Measurements from ENCODE around the gene SLC7A7. TPM values are rescaled to one million over a fixed set of nuclear protein-coding genes. Genes with fewer than 3 reads are reported as not detected.
"Not testable (repeated sequence)": the region's sequence is repeated elsewhere in the genome, so short reads cannot be mapped to it uniquely, and the experiment has no call there.

The SLC7A7 gene
- total RNA-seq, 1 donor from 2014 or later = 63.5 TPM

DNA sequence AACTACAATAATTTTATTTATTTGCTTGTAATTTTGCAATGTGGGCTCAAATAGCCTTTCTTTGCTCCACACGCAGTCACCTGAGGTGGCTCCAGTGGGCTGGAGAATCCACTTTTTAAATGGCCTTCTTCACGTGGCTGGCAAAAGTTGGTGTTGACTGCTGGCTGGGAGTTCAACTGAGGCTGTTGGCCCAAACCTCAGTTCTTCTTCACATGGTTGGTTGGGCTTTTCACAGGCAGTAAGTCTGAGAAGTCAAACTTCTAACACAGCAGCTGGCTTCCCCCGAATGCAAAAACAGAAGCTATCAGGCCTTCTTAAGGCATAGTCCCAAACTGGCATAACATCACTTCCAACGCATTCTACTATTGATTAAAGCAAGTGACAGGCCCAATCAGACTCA, 50.9 kb downstream of the SLC7A7 start:
- DNase-seq (ENCODE audit: low read depth) = no peak

DNA sequence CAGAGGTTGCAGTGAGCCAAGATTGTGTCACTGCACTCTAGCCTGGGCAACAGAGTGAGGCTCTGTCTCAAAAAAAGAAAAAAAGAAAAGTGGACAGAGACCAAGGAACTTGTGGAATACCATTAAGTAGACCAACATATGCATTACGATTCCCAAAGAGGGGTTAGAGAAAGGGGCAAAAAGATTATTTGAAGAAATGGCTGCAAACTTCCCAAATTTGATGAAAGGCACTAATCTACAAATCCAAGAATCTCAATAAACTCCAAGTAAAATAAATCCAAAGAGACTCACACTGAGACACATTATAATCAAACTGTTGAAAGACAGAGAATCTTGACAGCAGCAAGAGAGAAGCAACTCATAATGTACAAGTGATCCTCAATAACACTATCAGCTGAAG, 53.5 kb downstream of the SLC7A7 start:
- DNase-seq (ENCODE audit: low read depth) = no peak

DNA sequence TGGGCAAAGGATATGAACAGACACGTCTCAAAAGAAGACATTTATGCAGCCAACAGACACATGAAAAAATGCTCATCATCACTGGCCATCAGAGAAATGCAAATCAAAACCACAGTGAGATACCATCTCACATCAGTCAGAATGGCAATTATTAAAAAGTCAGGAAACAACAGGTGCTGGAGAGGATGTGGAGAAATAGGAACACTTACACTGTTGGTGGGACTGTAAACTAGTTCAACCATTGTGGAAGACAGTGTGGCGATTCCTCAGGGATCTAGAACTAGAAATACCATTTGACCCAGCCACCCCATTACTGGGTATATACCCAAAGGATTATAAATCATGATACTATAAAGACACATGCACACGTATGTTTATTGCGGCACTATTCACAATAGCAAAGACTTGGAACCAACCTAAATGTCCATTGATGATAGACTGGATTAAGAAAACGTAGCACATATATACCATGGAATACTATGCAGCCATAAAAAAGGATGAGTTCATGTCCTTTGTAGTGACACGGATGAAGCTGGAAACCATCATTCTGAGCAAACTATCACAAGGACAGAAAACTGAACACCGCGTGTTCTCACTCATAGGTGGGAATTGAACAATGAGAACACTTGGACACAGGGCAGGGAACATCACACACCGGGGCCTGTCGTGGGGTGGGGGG, 57.1 kb downstream of the SLC7A7 start:
- DNase-seq (ENCODE audit: low read depth) = not testable (repeated sequence)

DNA sequence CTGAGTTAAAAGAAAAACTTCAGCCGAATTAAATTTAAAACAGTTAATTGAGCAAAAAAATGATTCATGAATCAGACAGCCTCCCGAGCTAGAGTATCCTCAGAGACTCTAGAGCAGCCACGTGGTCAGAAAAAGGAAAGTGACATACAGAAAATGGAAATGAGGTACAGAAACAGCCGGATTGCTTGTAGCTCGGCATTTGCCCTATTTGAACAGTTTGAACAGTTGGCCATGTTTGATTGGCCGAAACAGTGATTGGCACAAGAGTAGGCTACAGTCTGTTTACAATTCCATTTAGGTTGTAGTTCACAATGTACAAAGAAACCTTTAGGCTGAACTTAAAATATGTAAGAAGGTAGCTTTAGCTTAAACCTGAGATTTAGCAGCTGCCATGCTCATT, 61.6 kb downstream of the SLC7A7 start:
- no peak for DNase-seq (ENCODE audit: low read depth)

DNA sequence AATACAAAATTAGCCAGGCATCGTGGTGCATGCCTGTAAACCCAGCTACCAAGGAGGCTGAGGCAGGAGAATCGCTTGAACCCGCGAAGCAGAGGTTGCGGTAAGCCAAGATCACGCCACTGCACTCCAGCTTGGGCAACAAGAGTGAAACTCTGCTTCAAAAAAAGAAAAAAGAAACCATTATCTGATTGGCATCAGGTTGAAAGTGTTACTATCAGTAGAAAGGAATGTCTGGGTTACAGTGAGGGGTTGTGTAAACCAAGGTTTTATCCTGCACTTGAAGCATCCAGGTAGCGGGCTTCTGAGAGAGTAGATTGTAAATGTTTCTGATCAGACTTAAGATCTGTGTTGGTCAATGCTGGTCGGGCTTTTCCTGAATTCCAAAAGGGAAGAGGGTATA, 62.8 kb downstream of the SLC7A7 start:
- DNase-seq (ENCODE audit: low read depth) = no peak

DNA sequence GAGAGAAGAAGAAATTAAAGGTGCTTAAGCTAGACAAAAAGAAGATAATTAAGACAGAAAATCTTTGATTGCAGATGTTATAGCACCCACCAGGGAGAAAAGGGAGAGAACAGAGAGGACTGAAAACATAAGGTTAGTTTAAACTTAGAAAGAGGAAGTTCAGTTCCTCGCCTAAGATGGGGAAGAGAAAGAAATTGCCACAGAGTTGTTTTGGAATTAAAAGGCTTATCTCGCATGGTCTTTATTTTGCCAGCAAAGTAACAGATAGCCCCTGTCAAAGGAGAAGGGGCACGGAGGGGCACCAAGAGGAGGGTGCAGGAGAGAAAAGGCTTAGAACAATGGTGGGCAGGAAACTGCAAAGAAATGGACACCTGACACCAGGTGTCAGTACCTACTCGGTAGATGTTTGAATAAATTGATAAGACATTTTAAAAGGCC, 66.6 kb downstream of the SLC7A7 start:
- no peak for DNase-seq (ENCODE audit: low read depth)

DNA sequence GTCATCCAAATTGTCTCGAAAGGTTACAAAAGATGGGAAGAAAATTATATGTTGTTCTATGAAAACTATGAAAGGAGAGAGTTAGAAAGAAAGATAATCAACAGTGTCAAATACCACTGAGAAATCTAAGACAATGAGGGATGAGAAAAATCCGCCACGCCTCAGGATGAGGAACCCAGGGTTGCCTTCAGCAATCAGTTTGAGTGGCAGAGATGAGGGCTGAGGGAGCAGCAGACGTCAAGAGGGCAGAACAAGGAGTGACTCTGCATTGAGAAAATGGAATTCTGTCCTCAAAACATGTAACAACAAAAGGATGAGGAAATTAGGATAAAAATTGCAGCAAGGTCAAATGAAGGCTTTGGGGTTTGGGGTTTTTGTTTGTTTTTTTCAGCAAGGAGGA, 67.0 kb downstream of the SLC7A7 start:
- no peak for DNase-seq (ENCODE audit: low read depth)

DNA sequence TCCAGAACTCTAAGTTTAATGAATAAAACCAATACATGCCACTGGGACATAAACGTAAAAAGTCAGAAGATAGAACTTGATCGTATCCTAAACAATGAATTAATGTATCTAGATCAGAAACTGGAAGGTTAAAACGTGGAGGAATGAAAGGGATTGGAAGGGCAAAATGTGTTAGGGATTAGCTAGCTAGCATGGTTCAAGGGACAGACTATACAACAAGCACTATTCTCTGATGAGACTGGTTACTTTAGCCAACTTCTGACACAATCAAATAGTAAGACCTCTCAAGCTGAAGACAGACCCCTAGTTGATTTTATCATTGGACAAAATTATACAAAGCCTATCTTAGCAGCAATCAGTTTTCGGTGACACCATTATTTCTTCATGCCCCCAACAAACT, 67.5 kb downstream of the SLC7A7 start:
- DNase-seq (ENCODE audit: low read depth) = no peak

DNA sequence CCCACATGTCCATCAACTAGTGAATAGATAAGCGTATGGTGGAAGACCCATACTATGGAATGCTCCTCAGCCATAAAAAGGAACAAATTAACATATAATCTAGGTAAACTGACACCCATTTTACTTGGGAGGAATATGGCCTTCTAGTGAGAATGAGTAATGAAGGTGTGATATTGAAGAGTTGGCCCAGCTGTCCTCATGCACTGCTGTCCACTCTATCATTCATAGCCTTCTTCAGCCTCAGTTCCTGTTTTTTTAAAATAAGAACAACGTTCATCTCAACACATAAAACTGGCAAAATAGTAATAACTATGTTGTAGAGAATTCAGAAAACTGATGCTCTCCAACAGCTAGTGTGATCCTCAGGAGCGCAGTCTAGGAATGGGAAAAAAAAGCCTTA, 75.2 kb downstream of the SLC7A7 start:
- no peak for DNase-seq (ENCODE audit: low read depth)

DNA sequence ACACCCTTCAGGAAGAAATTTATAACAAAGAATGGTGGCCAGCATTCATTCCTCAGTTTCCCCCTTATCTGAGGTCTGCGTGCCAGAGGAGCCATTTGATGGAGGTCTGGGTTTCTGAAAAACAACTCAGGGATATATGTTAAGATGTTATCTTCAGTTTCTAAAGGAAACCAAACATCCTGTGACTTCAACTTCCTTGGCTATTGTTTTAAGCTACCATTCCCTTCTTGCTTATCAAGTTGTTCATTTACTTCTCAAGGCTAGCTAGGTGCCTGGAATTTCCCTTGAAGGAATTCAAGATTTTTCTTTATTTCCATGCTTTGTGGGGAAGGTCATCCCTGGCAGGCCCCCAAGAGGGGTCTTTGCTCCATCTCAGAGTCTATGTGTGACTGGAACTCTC, 75.8 kb downstream of the SLC7A7 start:
- no peak for DNase-seq (ENCODE audit: low read depth)

DNA sequence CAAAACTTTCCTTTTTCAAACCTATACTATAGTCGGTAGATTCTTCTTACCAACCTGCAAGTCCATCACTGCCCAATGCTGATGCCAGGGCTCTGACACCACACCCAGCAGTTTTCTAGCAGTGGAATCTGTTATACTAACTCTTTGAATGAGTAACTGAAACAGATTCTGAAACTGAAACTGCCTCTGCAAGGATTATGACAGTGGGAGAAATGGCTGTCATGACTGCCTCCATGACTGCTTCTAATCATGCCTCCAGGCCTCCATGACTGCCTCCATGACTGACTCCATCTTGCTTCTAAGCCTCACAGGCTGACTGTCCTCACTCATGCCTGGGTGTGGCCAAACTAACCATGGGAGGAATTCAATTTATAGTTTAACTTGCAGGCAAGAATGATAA, 78.2 kb downstream of the SLC7A7 start:
- no peak for DNase-seq (ENCODE audit: low read depth)

DNA sequence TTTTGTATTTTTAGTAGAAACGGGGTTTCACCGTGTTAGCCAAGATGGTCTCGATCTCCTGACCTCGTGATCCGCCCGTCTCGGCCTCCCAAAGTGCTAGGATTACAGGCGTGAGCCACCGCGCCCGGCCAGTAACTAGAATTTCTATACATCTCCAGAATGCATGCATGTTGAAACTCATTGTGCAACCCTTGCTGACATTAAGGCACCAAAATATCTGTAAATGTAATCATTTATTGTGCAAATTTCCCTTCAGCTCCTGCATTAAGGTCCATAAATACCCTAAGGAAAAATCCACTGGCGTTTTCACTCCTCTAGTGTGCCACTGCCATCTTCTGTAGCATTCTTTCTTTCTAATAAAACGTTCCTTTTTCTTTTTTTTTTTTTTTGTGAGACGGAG, 78.9 kb downstream of the SLC7A7 start:
- DNase-seq (ENCODE audit: low read depth) = not testable (repeated sequence)

DNA sequence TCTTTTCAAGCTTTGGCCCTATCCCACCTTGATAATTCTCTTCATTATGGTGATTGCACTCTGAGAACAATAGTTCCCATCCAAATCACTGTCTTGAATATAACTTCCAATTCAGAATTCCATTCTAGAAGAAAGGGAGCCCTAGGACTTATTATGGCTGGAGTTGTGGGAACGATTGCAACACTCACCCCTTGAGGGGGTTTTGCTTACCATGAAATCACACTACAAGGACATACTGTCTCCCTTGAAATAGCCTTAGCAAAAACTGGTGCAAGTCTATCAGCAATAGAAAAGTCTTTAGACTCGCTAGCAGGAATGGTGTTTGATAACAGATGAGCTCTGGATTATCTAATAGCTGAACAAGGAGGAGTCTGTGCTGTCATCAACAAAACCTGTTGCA, 80.1 kb downstream of the SLC7A7 start:
- DNase-seq (ENCODE audit: low read depth) = no peak

DNA sequence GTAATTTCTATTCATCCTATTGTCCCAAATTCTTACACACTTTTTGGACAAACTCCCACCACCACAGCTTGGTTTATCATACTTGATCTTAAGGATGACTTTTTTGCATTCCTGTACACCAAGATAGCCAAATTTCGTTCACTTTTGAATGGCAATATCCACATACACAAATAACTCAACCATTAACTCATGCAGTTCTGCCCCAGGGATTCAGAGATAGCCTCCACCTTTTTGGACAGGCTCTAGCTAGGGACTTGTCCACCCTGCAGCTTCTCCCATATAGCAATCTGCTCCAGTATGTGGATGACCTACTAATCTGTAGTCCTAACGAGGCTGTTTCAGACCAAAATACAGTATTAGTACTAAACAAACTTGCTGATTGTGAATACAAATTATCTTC, 81.4 kb downstream of the SLC7A7 start:
- no peak for DNase-seq (ENCODE audit: low read depth)

DNA sequence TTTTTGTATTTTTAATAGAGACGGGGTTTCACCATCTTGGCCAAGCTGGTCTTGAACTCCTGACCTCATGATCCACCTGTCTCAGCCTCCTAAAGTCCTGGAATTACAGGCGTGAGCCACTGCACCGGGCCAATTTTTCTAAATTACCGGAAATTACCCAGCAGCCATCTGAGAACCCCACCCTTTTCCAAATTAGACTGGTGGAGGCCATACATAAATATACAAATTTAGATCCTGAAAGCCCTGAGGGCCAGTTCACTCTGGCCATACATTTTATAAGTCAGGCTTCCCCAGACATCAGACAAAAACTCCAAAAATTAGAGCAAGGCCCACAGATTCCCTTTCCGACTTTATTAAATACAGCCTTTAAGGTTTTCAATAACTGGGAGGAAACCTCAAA, 83.2 kb downstream of the SLC7A7 start:
- DNase-seq (ENCODE audit: low read depth) = not testable (repeated sequence)

DNA sequence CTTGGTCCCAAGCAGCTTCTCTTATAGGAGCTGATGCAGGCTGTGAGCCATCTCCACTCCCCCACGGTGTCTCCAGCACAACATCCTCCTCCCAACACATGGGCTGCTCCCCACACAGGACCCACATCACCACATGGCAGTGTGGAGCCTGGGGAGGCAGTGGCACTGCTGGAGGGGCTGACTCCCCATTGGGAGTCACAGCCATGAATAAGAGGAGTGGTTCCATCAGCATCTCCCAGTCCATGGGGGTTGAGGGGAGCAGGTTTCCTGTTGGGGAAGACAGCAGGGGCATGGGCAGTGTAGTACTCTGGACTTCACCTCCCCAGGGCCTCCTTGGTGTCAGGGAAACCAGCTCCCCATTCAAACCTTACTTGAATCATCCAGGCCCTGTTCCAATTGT, 89.2 kb downstream of the SLC7A7 start:
- no peak for DNase-seq (ENCODE audit: low read depth)

DNA sequence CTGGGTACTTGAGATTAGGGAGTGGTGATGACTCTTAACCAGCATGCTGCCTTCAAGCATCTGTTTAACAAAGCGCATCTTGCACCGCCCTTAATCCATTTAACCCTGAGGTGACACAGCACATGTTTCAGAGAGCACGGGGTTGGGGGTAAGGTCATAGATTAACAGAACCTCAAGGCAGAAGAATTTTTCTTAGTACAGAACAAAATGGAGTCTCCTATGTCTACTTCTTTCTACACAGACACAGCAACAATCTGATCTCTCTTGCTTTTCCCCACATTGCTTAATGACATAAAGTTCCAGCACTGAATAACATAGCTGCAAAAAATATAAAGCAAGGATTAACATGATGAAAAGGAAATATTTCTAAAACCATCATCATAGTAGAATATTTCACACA, 89.9 kb downstream of the SLC7A7 start:
- DNase-seq (ENCODE audit: low read depth) = not testable (repeated sequence)

DNA sequence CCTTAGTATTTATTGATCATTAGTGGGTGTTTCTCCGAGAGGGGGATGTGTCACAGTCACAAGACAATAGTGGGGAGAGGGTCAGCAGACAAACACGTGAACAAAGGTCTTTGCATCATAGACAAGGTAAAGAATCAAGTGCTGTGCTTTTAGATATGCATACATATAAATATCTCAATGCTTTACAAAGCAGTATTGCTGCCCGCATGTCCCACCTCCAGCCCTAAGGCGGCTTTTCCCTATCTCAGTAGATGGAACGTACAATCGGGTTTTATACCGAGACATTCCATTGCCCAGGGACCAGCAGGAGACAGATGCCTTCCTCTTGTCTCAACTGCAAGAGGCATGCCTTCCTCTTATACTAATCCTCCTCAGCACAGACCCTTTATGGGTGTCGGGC, 90.4 kb downstream of the SLC7A7 start:
- DNase-seq (ENCODE audit: low read depth) = not testable (repeated sequence)

DNA sequence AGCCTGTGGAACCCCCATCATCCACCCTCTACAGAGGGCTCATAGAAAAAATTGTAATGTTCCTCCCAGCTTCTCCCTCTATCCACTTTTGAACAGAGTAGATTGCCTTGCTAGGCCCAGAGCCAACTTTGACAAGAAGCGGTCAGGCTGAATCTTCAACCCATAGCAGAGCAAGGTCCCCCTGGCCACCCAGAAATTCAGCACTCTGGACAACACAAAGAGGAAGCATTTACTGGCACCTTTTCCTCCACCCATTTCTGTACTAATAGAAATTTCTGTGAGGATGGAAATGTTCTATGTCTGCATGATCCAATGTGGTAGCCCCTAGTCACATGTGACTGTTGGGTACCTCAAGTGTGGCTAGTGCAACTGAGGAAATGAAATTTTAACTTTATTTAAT, 91.4 kb downstream of the SLC7A7 start:
- no peak for DNase-seq (ENCODE audit: low read depth)

Other genes with a start within 250 kb of the SLC7A7 start
- gene DAD1, start 226.2 kb downstream of the SLC7A7 start, total RNA-seq = 269 and 398 TPM in 2 replicates
- gene ABHD4, start 217.1 kb downstream of the SLC7A7 start, total RNA-seq = 28.5 and 33.2 TPM in 2 replicates
- not detected in 2 replicates for gene OR6J1, start 171.1 kb downstream of the SLC7A7 start, total RNA-seq
- 119 and 141 TPM in 2 replicates for gene OXA1L, start 48.7 kb downstream of the SLC7A7 start, total RNA-seq
- gene MRPL52, start 14.5 kb upstream of the SLC7A7 start, total RNA-seq = 21.8 and 167 TPM in 2 replicates
- 423 and 532 TPM in 2 replicates for gene MMP14, start 21.1 kb upstream of the SLC7A7 start, total RNA-seq
- 81.6 and 106 TPM in 2 replicates for gene LRP10, start 56.3 kb upstream of the SLC7A7 start, total RNA-seq
- gene REM2, start 67.8 kb upstream of the SLC7A7 start, total RNA-seq = 0.42 and 0.78 TPM in 2 replicates
- 74.9 and 440 TPM in 2 replicates for gene RBM23, start 103.7 kb upstream of the SLC7A7 start, total RNA-seq
- gene PRMT5, start 113.9 kb upstream of the SLC7A7 start, total RNA-seq = 64.1 and 75.9 TPM in 2 replicates
- 17.4 and 21.2 TPM in 2 replicates for gene HAUS4, start 141.7 kb upstream of the SLC7A7 start, total RNA-seq
- gene AJUBA, start 167.1 kb upstream of the SLC7A7 start, total RNA-seq = 150 and 178 TPM in 2 replicates
- gene C14orf93, start 194.7 kb upstream of the SLC7A7 start, total RNA-seq = 5.5 and 7.2 TPM in 2 replicates
- 250 and 303 TPM in 2 replicates for gene PSMB5, start 219.5 kb upstream of the SLC7A7 start, total RNA-seq
- not detected in 2 replicates for gene PSMB11, start 226.8 kb upstream of the SLC7A7 start, total RNA-seq
- 3.2 and 3.7 TPM in 2 replicates for gene CDH24, start 242.1 kb upstream of the SLC7A7 start, total RNA-seq